ENCODE measurements around the gene TSSK3. TPM values are rescaled to one million over a fixed set of nuclear protein-coding genes. Genes with fewer than 3 reads are reported as not detected.
A peak's percentile ranks its signal among the peaks of the same experiment; 100 is the strongest.

Gene TSSK3
- total RNA-seq, 2 donors from 2014 or later = 1.8 to 12.2 TPM

GRCh38 chr1:32404946-32405345 is 42.6 kb downstream of the TSSK3 start:
- Histone ChIP-seq H3K9me3 (no peaks in the 10 kb centered on the region), H3K36me3 (replicated peaks in 1 of 2; ENCODE audit: insufficient read depth in 1 of 2, low read depth in 2 of 2) (no peaks in the 10 kb centered on the region), H3K27ac (no peak overlapping the region), H3K4me1 (peaks cover 12% of the 10 kb centered on the region), H3K27me3 (no peaks in the 10 kb centered on the region), H3K4me3 (no peak overlapping the region)
- TF ChIP-seq POLR2A (IDR thresholded peaks at IDR 0.05) = no peak
- TF ChIP-seq, protein P1, sequence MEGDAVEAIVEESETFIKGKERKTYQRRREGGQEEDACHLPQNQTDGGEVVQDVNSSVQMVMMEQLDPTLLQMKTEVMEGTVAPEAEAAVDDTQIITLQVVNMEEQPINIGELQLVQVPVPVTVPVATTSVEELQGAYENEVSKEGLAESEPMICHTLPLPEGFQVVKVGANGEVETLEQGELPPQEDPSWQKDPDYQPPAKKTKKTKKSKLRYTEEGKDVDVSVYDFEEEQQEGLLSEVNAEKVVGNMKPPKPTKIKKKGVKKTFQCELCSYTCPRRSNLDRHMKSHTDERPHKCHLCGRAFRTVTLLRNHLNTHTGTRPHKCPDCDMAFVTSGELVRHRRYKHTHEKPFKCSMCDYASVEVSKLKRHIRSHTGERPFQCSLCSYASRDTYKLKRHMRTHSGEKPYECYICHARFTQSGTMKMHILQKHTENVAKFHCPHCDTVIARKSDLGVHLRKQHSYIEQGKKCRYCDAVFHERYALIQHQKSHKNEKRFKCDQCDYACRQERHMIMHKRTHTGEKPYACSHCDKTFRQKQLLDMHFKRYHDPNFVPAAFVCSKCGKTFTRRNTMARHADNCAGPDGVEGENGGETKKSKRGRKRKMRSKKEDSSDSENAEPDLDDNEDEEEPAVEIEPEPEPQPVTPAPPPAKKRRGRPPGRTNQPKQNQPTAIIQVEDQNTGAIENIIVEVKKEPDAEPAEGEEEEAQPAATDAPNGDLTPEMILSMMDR (IDR thresholded peaks at IDR 0.05) = no peak
- intact Hi-C loops (cut with DNase I) = no loop called here
- ATAC-seq (no peak), DNase-seq (no peak)
- WGBS, 2 donors = 33 to 40% methylated on average over 2 of the region's 2 CpGs

DNA sequence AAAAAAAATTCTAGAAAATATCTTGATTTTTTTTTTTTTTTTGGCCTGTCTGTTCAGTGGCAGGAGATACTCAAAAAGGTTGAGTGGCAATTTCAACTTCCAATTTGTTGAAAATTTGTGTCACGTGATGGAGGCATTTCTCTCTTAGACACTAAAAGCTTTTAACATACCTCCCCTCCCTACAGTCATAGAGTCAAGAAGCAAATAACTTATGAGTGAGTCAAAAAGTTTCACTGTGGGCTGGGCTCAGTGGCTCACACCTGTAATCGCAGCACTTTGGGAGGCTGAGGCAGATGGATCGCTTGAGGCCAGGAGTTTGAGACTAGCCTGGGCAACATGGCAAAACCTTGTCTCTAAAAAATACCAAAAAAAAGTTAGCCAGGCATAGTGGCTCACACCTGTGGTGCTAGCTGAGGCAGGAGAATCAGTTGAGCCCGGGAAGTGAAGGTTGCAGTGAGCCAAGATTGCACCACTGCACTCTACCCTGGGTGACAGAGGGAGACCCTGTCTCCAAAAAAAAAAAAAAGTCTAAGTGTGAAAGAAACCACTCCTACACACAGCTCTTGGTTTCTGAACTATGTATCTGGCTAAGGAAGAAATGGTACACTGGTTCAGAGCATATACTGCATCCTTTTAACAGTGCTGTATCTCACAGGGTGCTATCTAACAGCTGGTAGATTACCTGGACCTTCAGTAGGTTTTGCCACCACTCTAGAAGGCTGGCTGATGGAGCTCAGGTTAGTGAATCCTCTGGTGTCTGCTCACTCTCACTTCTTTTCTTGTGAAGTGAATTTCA is 43.5 kb downstream of the TSSK3 start:
- WGBS, 2 donors = 78 to 81% methylated on average over 4 of the region's 4 CpGs
- ATAC-seq = no peak
- intact Hi-C loops (cut with DNase I) = no loop called here

GRCh38 chr1:32406629-32407111 is 44.3 kb downstream of the TSSK3 start:
- Histone ChIP-seq H3K4me1 (peaks cover 8% of the 10 kb centered on the region), H3K36me3 (replicated peaks in 1 of 2; ENCODE audit: insufficient read depth in 1 of 2, low read depth in 2 of 2) (no peaks in the 10 kb centered on the region), H3K27me3 (no peaks in the 10 kb centered on the region), H3K9me3 (no peaks in the 10 kb centered on the region), H3K27ac (peak overlapping the region in 2 of 4 donors; percentile 7 to 38), H3K4me3 (no peak overlapping the region)
- DNase-seq = peak in 2 of 4 donors; percentile 13 to 23
- peak; percentile 68 for ATAC-seq
- 48 to 55% methylated on average over 4 of the region's 4 CpGs for WGBS, 2 donors
- intact Hi-C loops (cut with DNase I) = no loop called here
- TF ChIP-seq, protein P1 (IDR thresholded peaks at IDR 0.05) = no peak
- TF ChIP-seq POLR2A (IDR thresholded peaks at IDR 0.05) = no peak

More for the DNA sequence above, 43.5 kb downstream of the TSSK3 start:
- no peak overlapping the region for H3K4me3 ChIP-seq
- TF ChIP-seq POLR2A (IDR thresholded peaks at IDR 0.05) = no peak
- TF ChIP-seq, protein P1 (IDR thresholded peaks at IDR 0.05) = no peak
- peak overlapping the region in 2 of 4 donors; percentile 7 to 38 for H3K27ac ChIP-seq
- no peaks in the 10 kb centered on the region for H3K9me3 ChIP-seq
- no peaks in the 10 kb centered on the region for H3K36me3 ChIP-seq (replicated peaks in 1 of 2; ENCODE audit: insufficient read depth in 1 of 2, low read depth in 2 of 2)
- H3K4me1 ChIP-seq = peaks cover 12% of the 10 kb centered on the region
- no peak for DNase-seq
- no peaks in the 10 kb centered on the region for H3K27me3 ChIP-seq

- Histone ChIP-seq H3K27me3 (no peaks in the 10 kb centered on the region), H3K4me1 (peaks cover 7% of the 10 kb centered on the region), H3K36me3 (replicated peaks in 1 of 2; ENCODE audit: insufficient read depth in 1 of 2, low read depth in 2 of 2) (no peaks in the 10 kb centered on the region), H3K4me3 (no peak overlapping the region), H3K27ac (no peak overlapping the region), H3K9me3 (peaks cover 0 to 9% (median 0%) of the 10 kb centered on the region in 3 donors)
- DNase-seq (no peak), ATAC-seq (no peak)
- intact Hi-C loops (cut with DNase I) = no loop called here
- no peak for TF ChIP-seq POLR2A (IDR thresholded peaks at IDR 0.05)
- TF ChIP-seq, protein P1 (IDR thresholded peaks at IDR 0.05) = no peak
Observed at GRCh38 chr1:32411261-32411660, 48.9 kb downstream of the TSSK3 start.
